GM19099 (cell line): ENCODE results near the gene PIK3CG.

Experiments
- POLR2A ChIP-seq: IDR thresholded peaks from 3 replicates; pipeline ENCODE4 v1.6.1; 2011; ENCODE audit warnings: low read depth; ENCODE audit not compliant: insufficient read length; ENCODE audit errors: extremely low read depth

The PIK3CG gene

GRCh38 chr7:106954840-106955239 is 89.8 kb downstream of the PIK3CG start:
- no peak for TF ChIP-seq POLR2A
